GM19467 (cell line): ENCODE results near the gene DGUOK.
A peak's percentile ranks its signal among the peaks of the same experiment; 100 is the strongest.
"Not testable (repeated sequence)": the region's sequence is repeated elsewhere in the genome, so short reads cannot be mapped to it uniquely, and the experiment has no call there.

Experiments
- ATAC-seq: cut with Tn5 transposase; IDR thresholded peaks from one replicate; pipeline ENCODE4 v1.9.1; 2021; ENCODE audit warnings: mild to moderate bottlenecking, moderate library complexity; ENCODE audit not compliant: unreplicated experiment

The DGUOK gene

GRCh38 chr2:73926493-73927327 lies at the start of gene DGUOK:
Gene DGUOK (plus strand): TSS chr2:73926880. CDS start chr2:73926911, 31 bp downstream.
- peak; percentile 99 for ATAC-seq

GRCh38 chr2:73877071-73877802 lies 49.4 kb upstream of the DGUOK start:
- no peak for ATAC-seq

GRCh38 chr2:73877984-73878383 lies 48.7 kb upstream of the DGUOK start:
- not testable (repeated sequence) for ATAC-seq

GRCh38 chr2:73885406-73885805 lies 41.3 kb upstream of the DGUOK start:
- ATAC-seq, result no peak

- no peak for ATAC-seq
These were observed 40.3 kb upstream of the DGUOK start for GRCh38 chr2:73886357-73886756.

GRCh38 chr2:73887596-73888353 lies 38.9 kb upstream of the DGUOK start:
- ATAC-seq, result not testable (repeated sequence)

GRCh38 chr2:73888388-73888787 lies 38.3 kb upstream of the DGUOK start:
- ATAC-seq, result no peak

- no peak for ATAC-seq
These were observed 37.5 kb upstream of the DGUOK start for GRCh38 chr2:73889206-73889605.

- ATAC-seq, result no peak
These were observed 36.2 kb upstream of the DGUOK start for GRCh38 chr2:73890301-73891092.

GRCh38 chr2:73891276-73891901 lies 35.3 kb upstream of the DGUOK start:
- ATAC-seq, result no peak

- no peak for ATAC-seq
These were observed 33.9 kb upstream of the DGUOK start, which contains the start of gene ACTG2 for GRCh38 chr2:73892631-73893329. Gene ACTG2 (plus strand): TSS chr2:73893008. CDS start chr2:73901312, 8,304 bp downstream.

GRCh38 chr2:73893764-73894474 lies 32.8 kb upstream of the DGUOK start:
- no peak for ATAC-seq

GRCh38 chr2:73894475-73894850 lies 32.2 kb upstream of the DGUOK start:
- ATAC-seq, result no peak

GRCh38 chr2:73894877-73895276 lies 31.8 kb upstream of the DGUOK start:
- no peak for ATAC-seq

GRCh38 chr2:73895473-73895872 lies 31.2 kb upstream of the DGUOK start:
- ATAC-seq, result no peak

GRCh38 chr2:73896362-73897239 lies 30.1 kb upstream of the DGUOK start:
- no peak for ATAC-seq

GRCh38 chr2:73897240-73897583 lies 29.5 kb upstream of the DGUOK start:
- no peak for ATAC-seq

GRCh38 chr2:73897934-73898333 lies 28.7 kb upstream of the DGUOK start:
- no peak for ATAC-seq
